ENCODE results near the gene CYB5RL.

DNA sequence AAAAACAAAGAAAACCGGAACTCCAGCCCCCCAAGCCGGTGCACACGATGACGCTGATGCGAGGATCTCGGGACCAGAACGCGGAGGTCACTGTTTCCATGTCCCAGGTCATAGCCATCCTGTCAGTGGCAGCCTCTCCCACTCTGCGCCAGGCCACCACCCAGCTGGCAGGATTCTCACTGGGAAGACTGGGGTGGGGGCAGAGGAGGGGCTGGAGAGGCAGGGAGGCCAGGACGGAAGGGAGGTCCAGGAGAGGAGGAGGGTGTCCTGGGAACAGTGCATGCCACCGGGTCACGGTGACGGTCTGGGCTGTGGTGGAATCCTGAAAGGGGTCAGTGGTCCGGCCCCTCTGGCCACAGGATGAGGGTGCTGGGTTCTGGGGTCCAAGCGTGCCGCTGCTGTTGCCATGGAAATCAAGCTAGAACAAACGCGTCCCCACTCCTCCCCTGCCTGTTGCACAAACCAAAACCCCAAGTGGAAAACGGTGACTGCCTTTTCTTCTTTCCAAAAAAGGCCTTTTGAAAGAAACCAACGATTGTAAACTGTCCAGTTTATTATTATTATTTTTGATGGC lies 26.2 kb upstream of the CYB5RL start:
- TF ChIP-seq, protein P1, sequence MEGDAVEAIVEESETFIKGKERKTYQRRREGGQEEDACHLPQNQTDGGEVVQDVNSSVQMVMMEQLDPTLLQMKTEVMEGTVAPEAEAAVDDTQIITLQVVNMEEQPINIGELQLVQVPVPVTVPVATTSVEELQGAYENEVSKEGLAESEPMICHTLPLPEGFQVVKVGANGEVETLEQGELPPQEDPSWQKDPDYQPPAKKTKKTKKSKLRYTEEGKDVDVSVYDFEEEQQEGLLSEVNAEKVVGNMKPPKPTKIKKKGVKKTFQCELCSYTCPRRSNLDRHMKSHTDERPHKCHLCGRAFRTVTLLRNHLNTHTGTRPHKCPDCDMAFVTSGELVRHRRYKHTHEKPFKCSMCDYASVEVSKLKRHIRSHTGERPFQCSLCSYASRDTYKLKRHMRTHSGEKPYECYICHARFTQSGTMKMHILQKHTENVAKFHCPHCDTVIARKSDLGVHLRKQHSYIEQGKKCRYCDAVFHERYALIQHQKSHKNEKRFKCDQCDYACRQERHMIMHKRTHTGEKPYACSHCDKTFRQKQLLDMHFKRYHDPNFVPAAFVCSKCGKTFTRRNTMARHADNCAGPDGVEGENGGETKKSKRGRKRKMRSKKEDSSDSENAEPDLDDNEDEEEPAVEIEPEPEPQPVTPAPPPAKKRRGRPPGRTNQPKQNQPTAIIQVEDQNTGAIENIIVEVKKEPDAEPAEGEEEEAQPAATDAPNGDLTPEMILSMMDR (IDR thresholded peaks at IDR 0.05; ENCODE audit: insufficient read depth, low read length, poor library complexity, severe bottlenecking), result no peak
- no peak for TF ChIP-seq EZH2phosphoT487 (conservative IDR thresholded peaks at IDR 0.05; ENCODE audit: low read length)

Data from SU-DHL-6 (cell line).